Effector memory CD4-positive, alpha-beta T cell (primary cell): ENCODE results near the gene ACSBG1.
"Not testable (repeated sequence)": the region's sequence is repeated elsewhere in the genome, so short reads cannot be mapped to it uniquely, and the experiment has no call there.

ENCODE experiments used
- DNase-seq, 3 donors: peaks; one replicate each; pipeline ENCODE4 v3.0.0-alpha.2; 2020
- H3K27ac ChIP-seq: 2 replicates; pipeline ENCODE4 v1.7.0; 2013; ENCODE audit warnings: mild to moderate bottlenecking, low read length, moderate library complexity; ENCODE audit not compliant: insufficient read depth, poor library complexity, severe bottlenecking
- H3K27me3 ChIP-seq: replicated peaks from 2 replicates; pipeline ENCODE4 v1.7.0; 2013; ENCODE audit warnings: mild to moderate bottlenecking, low read length; ENCODE audit not compliant: insufficient read depth, control insufficient read depth, poor library complexity, severe bottlenecking
- H3K36me3 ChIP-seq: 2 replicates; pipeline ENCODE4 v1.7.0; 2013; ENCODE audit warnings: mild to moderate bottlenecking, low read length, moderate library complexity; ENCODE audit not compliant: control insufficient read depth, insufficient read depth
- H3K4me1 ChIP-seq: 2 replicates; pipeline ENCODE4 v1.7.0; 2013; ENCODE audit warnings: low read length, mild to moderate bottlenecking; ENCODE audit not compliant: control insufficient read depth, insufficient read depth, poor library complexity, severe bottlenecking
- H3K4me3 ChIP-seq: 2 replicates; pipeline ENCODE4 v1.7.0; 2013; ENCODE audit warnings: low read length, low read depth, mild to moderate bottlenecking; ENCODE audit not compliant: insufficient read depth, poor library complexity, severe bottlenecking
- H3K9me3 ChIP-seq: 2 replicates; pipeline ENCODE4 v1.7.0; 2013; ENCODE audit warnings: mild to moderate bottlenecking, low read length, moderate library complexity; ENCODE audit not compliant: control insufficient read depth

The ACSBG1 gene

DNA sequence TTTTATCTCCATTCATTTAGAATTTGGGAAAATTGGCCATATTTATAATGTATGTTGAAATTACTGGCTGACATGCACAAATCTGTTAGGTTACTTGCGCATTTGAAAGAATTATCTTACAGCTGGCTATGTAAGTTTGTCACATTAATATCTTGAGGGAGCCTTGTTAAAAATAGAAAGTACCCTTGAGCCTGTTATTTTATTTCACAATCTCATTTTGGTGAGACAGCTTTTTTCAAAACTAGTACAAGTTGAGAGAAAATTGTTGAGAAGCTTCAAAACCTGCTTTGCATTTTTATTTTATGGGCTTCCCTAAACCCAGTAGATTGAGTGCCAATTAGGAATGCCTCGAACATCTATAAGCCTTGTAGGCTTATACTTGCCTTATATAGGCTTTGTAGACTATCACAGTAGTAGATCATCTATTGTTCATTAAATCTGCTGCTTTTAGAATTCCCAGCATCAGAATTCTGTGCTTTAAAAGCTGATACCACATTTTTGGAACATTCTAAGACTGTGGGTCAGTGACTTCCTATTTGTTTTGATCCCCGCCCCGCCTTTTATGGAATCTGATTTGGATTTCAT is 78.9 kb downstream of the ACSBG1 start:
- no peak overlapping the region for H3K27ac ChIP-seq
- H3K27me3 ChIP-seq: no peaks in the 10 kb centered on the region
- peaks cover 25% of the 10 kb centered on the region for H3K36me3 ChIP-seq
- DNase-seq: no peak
- no peaks in the 10 kb centered on the region for H3K9me3 ChIP-seq
- no peak overlapping the region for H3K4me3 ChIP-seq
- H3K4me1 ChIP-seq: peaks cover under 1% of the 10 kb centered on the region

DNA sequence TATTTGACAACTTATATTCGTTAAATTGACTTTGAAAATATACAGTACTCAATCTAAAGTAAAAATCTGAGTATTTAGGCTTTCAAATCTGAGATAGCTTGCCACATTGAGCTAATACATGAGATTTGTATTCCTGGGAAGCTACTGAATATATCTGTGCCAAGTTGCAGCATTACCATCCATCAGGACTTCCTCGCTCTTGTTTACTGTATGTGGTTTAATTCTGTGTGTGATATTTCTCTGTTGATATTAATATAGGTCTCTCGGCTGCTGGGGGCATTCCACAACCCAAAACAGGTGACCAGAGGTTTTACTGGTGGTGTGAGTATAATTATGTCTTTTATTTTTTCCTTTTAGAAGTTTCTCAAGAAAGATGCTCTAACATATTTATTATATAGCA is 79.4 kb downstream of the ACSBG1 start:
- no peaks in the 10 kb centered on the region for H3K9me3 ChIP-seq
- H3K27ac ChIP-seq: no peak overlapping the region
- H3K36me3 ChIP-seq: peaks cover 21% of the 10 kb centered on the region
- H3K27me3 ChIP-seq: no peaks in the 10 kb centered on the region
- H3K4me3 ChIP-seq: no peak overlapping the region
- peaks cover 5% of the 10 kb centered on the region for H3K4me1 ChIP-seq
- no peak for DNase-seq

DNA sequence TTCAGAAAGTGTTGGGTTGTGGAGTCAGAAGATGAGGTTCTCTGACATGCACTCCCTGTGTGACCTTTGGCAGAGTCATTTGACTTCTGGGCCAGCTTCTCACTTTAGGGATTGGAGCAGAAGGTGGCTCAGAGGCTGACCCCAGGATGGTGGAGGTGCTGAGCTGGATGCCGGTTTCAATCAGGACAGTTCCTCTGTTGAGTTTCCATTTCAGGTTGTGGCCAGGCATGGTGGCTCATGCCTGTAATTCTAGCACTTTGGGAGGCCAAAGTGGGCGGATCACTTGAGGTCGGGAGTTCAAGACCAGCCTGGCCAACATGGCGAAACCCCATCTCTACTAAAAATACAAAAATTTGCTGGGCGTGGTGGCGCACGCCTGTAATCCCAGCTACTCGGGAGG is 83.3 kb downstream of the ACSBG1 start:
- not testable (repeated sequence) for H3K27me3 ChIP-seq, H3K36me3 ChIP-seq, DNase-seq, H3K9me3 ChIP-seq, H3K27ac ChIP-seq, H3K4me3 ChIP-seq
- peaks cover 14% of the 10 kb centered on the region for H3K4me1 ChIP-seq

DNA sequence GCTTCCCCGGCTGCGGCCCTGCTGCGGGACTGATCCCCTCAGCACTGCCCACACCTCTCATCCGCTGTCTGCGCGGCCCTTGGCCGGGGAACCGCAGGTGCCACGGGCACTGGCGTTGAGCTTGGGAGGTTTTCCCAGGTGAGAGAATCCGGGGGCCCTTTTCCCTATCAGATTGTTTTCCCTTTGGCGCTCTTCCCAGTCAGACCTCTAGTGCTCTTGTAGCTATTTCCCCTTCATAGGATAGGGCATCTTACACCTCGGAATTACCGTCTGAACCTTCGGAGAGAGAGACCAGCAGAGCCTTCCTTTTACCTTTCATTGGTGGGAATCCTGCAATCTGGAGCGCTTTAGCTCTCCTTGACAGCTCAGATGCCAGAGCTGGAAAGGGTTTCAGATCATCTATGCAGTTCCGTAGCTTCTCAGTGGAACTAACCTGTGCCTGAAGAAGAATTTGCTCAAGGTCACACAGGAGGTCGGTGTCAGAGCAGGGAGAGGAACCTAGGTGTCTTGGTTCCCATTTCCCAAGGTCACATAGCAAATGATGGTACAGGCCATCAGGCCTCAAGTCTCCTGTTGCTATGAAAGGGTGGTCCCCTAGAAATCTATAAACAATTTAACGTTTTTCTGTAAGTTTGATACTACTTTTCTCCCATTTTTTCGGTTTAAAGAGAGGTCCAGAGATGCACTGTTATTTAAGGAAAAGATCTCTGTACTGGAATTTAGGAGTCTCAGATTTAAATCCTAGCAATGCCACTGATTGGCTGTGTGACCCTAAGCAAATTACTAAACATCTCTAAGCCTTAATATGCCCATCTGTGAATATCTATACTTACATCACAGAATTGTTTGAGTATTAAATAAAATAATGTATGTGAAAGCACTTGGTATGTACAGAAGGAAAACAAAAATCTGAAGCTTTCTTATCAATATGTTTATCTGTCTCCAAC is 84.3 kb downstream of the ACSBG1 start:
- H3K27ac ChIP-seq: peak overlapping the region; percentile 66
- DNase-seq: no peak
- peaks cover 14% of the 10 kb centered on the region for H3K4me1 ChIP-seq

DNA sequence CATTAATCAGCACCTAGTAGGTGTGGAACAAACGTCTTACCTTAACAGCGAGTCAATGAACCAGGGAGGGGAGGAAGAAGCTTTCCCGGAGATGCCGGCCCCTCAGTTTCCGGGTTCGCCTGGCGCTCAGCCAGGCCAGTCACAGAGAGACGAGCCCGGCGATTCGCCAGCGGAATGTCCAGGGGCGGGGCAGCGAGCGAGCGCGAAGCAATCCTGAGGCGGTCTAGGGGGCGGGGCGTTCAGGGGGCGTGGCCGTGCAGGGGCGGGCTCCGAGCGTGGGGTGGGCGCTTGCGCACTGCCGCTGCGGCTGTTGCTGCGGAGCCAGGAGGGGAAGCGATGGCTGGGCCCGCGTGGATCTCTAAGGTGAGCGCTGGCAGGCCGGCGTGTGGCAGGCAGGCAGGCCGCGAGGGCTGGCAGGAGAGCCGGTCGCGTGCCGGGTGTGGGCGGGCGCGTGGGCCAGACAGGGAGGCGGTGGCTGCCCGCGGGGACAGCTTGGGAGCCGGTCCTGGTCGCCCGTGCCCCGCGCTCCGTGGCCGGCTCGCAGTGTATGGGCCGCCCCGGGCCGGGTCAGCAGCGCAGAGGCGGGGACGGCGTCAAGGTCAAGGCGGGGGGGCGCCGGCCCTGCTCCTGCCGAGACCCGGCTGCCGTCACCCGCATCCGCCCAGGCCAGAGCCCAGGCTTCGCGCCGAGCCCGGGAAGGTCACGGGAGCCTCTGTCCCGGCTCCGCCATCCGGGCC is 85.1 kb downstream of the ACSBG1 start, which contains the start of gene IDH3A:
Gene IDH3A (plus strand): TSS at position 295 of the 737 bp plus-strand sequence. CDS start 42 bp downstream, at position 337.
- no peaks in the 10 kb centered on the region for H3K36me3 ChIP-seq
- peak within 1 kb of the TSS; percentile 52 for H3K4me3 ChIP-seq
- H3K27me3 ChIP-seq: no peaks in the 10 kb centered on the region
- no peaks in the 10 kb centered on the region for H3K9me3 ChIP-seq
- H3K27ac ChIP-seq: peak within 1 kb of the TSS; percentile 66
- H3K4me1 ChIP-seq: peaks cover 14% of the 10 kb centered on the region
- DNase-seq: peak; percentile 99 to 100 (median 99)

More for the DNA sequence above, 84.3 kb downstream of the ACSBG1 start:
- Histone ChIP-seq H3K36me3 (peaks cover 6% of the 10 kb centered on the region), H3K4me3 (peak overlapping the region; percentile 52), H3K27me3 (no peaks in the 10 kb centered on the region), H3K9me3 (no peaks in the 10 kb centered on the region)

DNA sequence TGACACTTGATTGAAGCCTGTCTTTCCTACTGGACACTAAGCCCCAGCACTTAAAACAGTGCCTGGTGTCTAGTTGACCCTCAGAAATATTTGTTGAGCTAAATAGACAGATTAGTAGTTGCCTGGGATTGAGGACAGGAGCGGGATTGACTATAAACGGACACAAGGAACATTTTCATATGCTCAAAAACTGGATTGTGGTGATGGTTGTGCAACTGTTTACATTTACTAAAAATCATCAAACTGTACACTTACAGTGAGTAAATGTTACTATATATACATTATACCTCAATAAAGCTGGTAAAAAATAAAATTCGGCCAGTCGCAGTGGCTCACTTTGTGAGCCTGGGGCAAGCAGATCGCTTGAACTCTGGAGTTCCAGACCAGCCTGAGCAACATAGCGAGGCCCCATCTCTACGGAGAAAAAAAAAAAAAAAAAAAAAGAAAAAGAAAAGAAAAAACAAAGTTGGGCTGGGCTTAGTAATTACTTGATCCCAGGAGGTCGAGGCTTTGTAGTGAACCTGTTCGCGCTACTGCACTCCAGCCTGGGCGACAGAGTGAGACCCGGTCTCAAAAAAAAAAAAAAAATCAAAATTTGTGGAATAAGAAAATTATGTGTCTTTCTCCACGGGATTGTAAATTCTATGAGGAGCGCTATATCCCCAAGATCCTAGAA is 85.8 kb downstream of the ACSBG1 start:
- H3K27me3 ChIP-seq: no peaks in the 10 kb centered on the region
- peak overlapping the region; percentile 52 for H3K4me3 ChIP-seq
- no peaks in the 10 kb centered on the region for H3K36me3 ChIP-seq
- H3K9me3 ChIP-seq: no peaks in the 10 kb centered on the region
- DNase-seq: no peak
- H3K4me1 ChIP-seq: peaks cover 14% of the 10 kb centered on the region
- H3K27ac ChIP-seq: peak overlapping the region; percentile 60

DNA sequence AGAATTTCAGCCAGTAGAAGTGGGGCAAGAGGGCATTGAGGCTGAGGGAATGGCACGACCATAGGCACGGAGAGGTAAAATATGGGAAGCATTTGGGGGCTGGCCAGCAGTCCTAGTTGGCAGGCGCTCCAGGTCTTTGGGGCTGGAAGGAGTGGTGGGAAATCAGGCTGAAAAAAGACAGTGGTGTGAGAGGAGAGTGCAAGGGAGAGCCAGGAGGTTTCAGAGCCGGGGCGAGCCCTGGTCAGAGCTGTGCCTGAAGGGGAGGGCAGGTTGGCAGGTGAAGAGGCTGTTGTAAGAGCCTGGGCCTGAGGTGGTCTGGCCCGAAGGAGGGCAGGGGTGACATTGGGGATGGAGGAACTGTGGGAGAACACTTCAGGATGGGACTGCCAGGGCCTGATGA is 86.8 kb downstream of the ACSBG1 start:
- no peak overlapping the region for H3K4me3 ChIP-seq
- no peak for DNase-seq
- peaks cover 14% of the 10 kb centered on the region for H3K4me1 ChIP-seq
- H3K27me3 ChIP-seq: no peaks in the 10 kb centered on the region
- no peak overlapping the region for H3K27ac ChIP-seq
- H3K9me3 ChIP-seq: no peaks in the 10 kb centered on the region
- no peaks in the 10 kb centered on the region for H3K36me3 ChIP-seq

DNA sequence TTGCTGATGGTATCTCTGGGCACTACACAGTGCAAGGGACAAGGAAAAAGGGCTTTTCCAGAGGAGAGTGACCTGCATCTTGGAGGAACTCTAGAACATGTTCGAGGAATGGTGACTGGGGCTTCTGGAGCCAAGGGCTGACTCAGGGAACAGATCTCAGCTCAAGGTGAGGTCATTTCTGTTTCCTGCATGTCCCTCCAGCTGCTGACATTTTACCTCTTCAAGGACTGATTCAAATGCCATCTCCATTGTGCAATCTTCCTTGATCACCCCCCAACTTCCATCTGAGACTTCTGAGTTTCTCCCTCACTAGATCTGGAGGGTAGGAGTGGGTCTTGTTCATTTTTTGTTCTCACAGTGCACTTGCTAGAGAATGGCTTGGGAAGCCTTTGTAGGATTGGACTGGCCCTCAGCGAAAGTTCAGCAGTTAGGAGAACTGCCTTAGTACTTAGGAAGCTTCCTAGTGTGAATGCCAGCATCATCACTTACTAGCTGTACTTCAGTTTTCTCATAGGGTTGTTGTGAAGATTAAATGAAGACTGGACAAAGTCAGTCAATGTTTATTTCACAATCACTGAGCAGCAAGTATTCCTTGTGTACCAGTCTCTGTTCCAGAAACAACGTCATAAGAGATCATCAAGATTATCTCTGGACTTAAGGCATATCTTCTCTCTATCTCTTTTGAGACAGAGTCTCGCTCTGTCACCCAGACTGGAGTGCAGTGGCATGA is 87.8 kb downstream of the ACSBG1 start:
- no peaks in the 10 kb centered on the region for H3K36me3 ChIP-seq
- no peak for DNase-seq
- H3K4me3 ChIP-seq: no peak overlapping the region
- H3K27me3 ChIP-seq: no peaks in the 10 kb centered on the region
- no peaks in the 10 kb centered on the region for H3K9me3 ChIP-seq
- H3K27ac ChIP-seq: no peak overlapping the region
- peaks cover 14% of the 10 kb centered on the region for H3K4me1 ChIP-seq

DNA sequence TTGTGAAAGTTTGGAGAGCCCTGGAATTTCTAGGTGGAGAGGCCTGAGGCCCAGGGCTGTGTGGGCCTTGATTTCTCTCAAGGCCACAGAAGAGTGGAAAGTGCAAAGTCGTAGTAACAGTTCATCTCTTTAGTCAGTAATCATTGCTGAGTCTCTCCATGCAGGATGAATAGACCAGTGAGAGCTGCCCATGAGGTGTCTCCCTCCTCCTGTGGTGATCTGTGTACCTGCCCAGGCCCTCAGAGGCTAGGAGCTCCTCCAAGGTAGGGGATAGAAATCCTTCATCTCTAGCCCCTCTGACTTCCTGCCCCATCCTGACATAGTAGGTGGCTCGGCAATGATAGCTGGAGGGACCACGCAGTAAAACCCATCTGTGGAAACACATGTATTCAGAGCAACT is 92.0 kb downstream of the ACSBG1 start:
- DNase-seq: no peak
- H3K4me1 ChIP-seq: no peaks in the 10 kb centered on the region
- no peaks in the 10 kb centered on the region for H3K27me3 ChIP-seq
- H3K4me3 ChIP-seq: no peak overlapping the region
- H3K9me3 ChIP-seq: no peaks in the 10 kb centered on the region
- no peaks in the 10 kb centered on the region for H3K36me3 ChIP-seq
- H3K27ac ChIP-seq: no peak overlapping the region
